GM21528 (cell line): Measurements from ENCODE around the gene SEC14L6.
"Not testable (repeated sequence)": the region's sequence is repeated elsewhere in the genome, so short reads cannot be mapped to it uniquely, and the experiment has no call there.

Source experiments
- ATAC-seq: cut with Tn5 transposase; IDR thresholded peaks from one replicate; pipeline ENCODE4 v1.9.1; 2021; ENCODE audit warnings: mild to moderate bottlenecking, moderate library complexity; ENCODE audit not compliant: unreplicated experiment, low FRiP score

Gene SEC14L6

DNA sequence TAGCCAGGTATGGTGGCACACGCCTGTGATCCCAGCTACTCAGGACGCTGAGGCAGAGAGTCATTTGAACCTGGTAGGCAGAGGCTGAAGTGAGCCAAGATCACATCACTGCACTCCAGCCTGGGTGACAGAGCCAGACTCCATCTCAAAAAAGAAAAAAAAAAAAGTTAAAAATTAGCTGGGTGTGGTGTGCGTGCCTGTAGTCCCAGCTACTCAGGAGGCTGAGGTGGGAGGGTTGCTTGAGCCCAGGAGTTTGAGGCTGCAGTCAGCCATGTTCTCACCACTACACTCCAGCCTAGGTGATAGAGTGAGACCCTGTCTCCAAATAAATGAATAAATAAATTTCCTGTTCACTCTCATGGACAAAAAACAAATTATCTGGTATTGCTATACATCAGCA, 5.0 kb downstream of the SEC14L6 start:
- not testable (repeated sequence) for ATAC-seq

DNA sequence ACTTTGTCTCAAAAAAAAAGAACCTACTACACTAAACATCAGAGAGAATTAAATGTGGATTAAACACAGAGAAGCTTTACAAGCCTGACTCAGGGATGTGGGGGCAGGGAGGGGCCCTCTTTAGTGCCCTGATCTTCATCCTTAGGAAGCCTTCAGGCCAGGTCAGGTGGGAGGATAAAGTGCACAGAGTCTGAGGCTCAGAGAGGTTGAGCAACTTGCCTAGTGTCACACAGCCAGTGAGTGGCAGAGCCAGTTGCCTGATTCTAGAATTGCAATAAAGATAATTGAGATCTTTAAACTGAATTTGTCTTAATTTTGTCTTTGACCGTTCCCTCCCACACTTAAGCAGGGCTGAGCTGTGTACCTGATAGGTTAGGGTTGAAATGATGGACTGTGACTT, 7.2 kb downstream of the SEC14L6 start:
- no peak for ATAC-seq

DNA sequence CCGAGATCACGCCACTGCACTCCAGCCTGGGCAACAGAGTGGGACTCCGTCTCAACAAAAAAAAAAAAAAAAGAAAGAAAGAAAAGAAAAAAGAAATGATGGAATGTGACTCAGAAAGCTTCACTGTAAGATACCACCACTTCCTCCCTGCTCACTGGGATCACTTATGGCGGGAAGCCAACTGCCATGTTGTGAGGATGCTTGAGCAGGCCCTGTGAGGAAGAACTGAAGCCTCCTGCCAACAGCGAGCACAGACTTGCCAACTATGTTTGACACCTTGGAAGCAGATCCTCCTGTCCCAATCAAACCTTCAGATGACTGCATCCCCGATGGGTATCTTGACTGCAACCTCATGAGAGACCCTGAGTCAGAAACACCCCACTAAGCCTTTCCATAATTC, 8.3 kb downstream of the SEC14L6 start:
- ATAC-seq = no peak

DNA sequence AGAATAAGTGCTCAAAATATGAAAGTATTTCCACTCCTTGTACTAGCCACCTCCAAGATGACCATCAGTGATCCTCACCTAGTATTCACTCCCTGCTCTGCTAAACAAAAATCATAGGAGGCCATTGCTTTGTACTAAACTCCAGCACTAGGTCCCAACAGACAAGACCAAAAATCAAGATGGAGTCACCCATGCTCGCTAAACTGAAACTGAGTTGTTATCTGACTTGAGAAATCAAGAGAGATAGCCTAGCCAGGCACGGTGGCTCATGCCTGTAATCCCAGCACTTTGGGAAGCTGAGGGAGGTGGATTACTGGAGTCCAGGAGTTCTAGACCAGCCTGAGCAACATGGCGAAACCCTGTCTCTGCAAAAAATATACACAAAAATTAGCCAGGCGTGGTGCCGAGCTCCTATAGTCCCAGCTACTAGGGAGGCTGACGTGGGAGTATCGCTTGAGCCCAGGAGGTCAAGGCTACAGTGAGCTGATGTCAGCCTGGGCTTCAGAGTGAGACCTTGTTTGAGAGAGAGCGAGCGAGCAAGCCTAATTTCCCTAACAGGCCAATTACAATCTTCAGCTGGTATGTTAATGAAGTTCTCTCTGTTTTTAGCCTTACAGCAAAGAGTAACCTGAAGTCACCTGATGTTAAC, 9.3 kb downstream of the SEC14L6 start:
- ATAC-seq = no peak

DNA sequence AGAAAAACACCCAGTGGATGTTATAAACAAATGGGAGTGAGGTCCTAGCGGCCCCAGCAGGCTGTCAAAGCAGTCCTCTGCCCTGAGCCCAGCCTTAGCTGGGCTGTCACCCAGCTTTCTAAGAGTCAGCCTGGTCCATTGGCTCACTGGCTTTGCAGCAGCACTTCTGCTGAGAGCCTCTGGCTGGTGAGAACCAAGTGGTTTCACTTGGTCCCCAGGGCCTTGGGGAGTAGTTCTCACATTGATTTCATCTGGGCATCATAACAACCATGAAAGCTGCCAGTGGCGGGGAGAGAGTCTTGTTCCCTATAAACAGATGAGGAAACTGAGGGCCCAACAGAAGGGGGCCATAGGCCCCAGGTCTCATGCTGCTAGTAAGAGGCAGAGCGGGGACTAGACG, 11.4 kb downstream of the SEC14L6 start:
- ATAC-seq = no peak

DNA sequence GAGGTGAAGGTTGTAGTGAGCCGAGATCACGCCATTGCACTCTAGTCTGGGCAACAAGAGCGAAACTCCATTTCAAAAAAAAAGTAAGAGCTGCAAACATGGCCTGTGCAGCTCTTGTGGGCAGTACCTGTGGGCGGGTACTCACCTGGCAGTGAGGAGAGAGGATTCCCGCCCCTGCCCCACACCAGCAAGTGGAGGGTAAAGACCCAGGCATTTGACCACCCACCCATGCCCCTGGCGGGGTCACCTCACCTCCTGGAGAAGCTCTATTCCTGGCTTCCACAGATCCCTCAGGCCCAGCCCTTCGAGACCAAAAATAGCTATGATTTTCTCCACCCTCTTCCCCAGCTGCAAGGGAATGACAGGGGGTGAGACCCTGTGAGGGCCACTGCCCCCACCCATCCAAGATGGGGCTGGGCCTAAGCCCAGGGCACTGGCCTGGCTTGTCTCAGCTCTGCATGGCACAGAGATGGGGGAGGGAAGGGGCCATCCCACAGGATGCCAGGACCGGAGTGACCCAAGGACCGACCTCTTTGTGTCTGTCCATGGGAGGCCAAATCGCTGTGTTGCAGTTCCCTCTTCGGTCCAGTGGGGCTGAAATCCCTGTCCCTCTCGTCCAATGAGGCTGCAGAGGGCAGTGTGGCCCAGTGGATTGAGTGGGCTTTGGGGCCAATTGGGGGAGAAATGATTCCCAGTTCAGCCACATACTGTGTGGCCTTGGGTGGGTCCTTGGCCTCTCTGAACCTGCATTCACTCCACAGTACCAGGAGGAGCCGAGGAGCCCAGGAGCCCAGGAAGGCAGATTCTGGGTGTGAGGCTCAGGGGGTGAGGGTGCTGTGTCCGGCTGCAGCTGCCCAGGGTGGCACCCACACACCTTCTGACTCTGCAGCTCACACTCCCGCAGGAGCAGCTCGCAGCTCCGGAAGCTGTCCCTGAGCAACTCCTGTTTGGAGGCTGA, 14.6 kb downstream of the SEC14L6 start:
- no peak for ATAC-seq

DNA sequence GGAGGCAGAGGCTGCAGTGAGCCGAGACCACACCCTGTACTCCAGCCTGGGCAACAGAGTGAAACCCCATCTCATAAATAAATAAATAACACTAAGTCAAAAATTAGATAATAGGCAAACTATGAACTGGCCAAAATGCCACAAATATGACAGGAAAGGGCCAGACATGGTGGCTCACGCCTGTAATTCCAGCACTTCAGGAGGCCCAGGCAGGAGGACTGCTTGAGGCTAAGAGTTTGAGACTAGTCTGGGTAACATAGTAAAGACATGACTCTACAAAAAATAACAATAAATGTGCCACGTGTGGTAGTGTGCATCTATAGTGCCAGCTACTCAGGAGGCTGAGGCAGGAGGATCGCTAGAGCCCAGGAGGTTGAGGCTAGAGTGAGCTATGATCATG, 19.9 kb downstream of the SEC14L6 start:
- no peak for ATAC-seq

DNA sequence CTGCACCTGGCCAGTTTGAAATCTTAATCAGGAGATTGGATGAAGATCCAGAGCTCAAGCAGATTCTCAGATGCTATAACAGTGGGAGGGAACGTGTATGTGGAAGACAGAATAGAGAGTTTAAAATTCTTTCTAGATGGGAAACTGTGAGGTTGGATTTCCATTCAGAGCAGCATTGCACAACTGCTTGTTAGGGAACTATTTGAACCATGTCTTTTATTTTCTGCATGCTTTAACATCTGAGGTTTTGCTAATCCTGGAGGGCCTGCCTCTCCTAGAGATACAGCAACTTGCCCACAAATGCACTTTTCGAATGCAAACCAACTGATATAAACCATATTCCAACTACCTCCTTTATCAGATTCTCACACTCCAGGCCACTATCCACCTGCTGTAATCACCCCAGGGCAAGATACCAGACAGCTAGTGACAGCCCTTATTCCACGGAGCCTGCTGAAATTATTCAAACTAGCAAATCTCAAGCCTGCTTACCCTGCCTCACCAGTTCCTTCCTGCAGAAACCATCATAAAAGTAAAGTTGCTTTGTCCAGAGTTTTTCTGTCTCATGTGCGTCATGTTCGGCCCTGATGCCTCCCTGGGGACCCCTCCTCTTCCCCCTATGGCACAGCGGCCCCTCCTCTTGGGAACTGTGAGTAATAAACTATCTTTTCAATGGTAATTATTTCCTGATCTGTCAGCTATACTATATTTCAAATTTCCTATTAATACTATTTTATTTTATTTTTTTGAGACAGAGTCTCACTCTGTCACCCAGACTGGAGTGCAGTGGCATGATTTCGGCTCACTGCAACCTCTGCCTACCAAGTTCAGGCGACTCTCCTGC, 22.7 kb downstream of the SEC14L6 start:
- no peak for ATAC-seq

DNA sequence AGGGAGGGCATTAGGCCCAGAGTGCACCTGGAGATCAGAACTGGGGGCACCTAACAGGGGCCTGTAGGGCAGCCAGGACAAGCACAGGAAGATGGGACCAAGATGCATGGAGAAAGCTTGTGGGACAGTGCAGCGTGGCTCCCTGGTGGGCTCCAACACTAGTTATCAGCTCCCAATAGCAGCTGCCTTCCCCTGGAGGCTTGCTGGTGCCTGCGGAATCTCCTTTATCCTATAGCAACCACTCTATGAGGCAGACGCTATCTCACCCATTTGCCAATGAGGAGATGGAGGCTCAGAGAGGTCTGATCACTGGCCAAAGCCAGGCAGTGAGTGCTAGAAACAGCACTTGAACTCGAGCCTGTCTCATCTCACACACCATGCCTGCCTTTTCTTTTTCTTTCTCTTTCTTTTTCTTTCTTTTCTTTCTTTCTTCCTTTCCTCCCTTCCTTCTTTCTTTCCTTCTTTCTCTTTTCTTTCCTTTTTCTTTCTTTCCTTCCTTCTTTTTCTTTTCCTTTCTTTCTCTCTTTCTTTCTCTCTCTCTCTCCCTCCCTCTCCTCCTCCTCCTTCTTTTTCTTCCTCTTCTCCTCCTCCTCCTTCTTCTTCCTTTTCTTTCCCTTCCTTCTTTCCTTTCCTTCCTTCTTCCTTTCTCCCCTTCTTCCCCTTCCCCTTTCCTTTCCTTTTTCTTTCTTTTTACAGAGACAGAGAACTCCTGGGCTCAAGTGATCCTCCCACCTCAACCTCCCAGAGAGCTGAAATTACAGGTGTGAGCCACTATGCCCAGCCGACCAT, 25.0 kb downstream of the SEC14L6 start:
- ATAC-seq = no peak

DNA sequence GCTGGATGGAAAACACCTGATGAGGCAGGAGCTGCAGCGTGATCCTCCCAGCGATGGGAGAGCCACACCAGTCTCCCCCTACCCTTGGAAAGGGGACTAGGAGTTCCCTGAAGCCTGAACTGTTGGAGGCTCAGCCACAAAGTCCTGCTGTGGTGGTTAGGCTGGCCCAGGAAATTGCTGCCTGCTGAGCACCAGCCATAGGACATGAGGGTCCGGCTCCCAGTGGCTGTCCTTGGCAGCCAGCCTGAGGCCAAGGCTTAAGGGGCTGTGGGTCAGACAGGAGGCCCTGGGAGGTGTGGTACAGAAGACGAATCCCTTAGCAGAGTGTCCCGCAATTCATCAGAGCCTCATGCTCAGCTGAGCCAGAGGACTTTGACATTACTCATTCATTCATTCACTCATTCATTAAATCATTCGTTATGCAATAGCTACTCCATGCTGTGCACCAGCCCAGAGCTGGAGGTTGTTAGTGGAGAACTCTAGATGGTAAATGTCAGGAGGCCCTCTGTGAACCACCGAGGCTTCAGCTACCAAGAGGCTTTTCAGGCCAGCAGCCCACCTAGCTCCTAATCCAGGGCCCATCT, 26.6 kb downstream of the SEC14L6 start:
- ATAC-seq = no peak

DNA sequence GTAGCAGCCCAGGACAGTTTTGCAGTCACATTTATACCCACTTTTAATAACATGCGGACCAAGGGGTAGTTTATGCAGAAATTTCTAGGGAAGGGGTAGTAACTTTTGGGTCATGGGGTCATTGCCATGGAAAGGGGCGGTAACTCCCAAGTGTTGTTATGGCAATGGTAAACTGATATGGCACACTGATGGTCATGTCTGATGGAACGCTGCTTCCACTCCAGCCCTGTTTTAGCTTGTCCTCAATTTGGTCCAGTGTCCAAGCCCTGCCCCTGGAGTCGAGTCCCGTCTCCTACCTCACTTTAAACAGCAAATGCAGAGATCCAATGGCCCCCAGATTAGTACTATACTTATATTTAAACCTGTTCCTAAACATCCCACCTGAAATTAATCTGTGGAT, 29.8 kb downstream of the SEC14L6 start:
- no peak for ATAC-seq

DNA sequence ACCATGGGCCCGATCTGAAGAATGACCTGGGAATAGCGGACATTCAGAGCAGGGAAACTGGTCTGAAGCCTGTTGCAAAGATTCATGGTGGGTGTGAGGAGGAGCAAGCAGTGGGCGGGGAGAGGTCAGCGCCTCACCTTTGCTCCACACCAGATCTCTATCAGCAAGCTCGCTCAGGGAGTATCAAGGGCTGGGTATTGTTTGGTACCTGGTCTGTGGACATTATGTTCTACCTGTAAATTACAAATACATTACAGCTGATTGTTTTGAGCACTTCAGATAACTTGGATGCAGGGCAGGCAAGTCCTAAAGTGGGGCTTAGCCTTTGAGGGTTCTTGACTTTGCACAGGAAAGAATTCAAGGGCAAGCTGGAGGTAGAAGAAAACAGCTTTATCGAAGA, 30.3 kb downstream of the SEC14L6 start:
- no peak for ATAC-seq

DNA sequence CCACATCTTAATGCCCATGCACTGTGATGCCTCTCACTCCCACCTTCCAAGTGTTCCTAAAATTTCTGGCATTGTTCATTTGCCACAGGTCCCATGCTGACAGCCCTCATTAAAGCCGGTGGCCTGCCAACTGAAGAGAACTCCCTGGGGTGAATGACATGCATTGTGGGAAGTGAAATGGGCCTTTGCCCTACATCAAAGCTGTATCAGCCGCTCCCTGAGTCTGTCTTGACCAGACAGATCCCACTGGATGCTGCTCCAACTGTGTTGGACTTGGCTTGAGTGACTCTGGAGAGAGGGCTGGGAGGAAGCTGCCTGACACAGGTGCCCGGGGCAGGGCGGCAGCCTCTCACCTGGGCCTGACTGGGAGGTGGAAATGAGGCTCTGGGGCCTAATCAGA, 32.3 kb downstream of the SEC14L6 start:
- no peak for ATAC-seq

DNA sequence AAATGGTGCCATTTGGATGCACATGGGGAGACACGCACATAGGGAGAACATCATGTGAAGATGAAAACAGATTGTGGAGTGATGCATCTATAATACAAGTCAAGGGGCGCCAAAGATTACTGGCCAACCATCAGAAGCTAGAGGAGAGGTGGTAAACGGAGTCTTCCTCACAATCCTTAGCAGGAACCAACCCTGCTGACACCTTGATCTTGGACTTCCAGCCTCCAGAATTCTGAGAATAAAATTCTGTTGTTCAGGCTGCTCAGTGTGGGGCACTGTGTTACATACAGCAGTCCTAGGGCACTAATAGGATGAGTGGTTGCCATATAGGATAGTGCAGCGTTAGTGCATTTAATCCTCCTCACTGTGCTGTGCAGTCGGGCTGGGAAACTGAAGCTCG, 33.1 kb downstream of the SEC14L6 start:
- no peak for ATAC-seq

DNA sequence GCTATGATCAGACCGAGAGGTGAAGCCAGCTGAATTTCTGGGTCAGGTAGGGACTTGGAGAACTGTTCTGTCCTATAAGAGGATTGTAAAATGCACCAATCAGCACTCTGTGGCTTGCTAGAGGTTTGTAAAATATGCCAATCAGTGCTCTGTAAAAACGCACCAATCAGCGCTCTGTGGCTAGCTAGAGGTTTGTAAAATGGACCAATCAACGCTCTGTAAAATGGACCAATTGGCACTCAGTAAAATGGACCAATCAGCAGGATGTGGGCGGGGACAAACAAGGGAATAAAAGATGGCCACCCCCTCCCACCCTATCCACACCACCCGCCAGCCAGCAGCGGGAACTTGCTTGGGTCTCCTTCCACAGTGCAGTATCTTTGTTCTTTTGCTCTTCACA, 34.6 kb downstream of the SEC14L6 start:
- ATAC-seq = no peak

DNA sequence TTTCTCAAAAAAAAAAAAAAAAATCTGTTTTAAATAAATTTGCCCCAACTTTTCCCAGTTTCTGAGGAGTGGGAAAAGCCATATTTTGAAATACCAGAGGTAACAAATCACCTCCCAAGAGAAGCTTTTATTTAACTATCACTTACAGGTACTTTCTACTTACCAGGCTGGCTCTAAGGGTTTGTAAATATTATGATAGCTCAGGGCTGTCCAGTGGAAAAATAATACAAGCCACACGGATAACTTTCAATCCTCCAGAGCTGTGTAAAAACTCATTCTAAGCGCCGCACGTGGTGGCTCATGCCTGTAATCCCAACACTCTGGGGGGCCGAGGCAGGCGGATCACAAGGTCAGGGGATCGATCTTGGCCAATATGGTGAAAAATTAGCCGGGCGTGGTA, 35.4 kb downstream of the SEC14L6 start:
- no peak for ATAC-seq

DNA sequence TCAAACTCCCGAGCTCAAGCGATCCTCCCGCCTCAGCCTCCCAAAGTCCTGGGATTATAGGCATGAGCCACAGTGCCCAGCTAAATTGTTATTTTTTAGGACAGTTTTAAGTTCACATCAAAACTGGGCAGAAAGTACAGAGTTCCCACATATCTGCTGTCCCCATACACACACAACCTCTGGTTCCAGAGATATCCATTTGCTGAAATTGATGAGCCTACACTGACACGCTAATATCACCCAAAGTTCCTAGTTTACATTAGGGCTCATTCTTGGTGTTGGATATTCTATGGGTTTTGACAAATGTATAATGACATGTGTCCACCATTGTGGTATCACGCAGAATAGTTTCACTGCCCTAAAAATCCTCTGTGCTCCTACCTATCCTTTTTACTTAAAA, 38.3 kb downstream of the SEC14L6 start:
- no peak for ATAC-seq

DNA sequence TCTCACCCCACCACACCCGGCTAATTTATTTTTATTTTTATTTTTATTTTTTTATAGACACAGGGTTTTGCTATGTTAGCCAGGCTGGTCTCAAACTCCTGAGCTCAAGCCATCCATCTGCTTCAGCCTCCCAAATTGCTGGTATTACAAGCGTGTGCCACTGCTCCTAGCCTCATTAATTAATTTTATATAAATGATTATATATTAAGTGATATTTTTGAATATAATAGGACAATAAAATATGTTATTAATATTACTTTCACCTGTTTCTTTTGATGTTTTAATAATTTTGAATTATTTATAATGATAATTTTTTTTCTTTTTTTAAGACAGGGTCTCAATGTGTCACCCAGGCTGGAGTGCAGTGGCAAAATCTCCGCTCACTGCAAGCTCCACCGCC, 38.9 kb downstream of the SEC14L6 start:
- no peak for ATAC-seq

DNA sequence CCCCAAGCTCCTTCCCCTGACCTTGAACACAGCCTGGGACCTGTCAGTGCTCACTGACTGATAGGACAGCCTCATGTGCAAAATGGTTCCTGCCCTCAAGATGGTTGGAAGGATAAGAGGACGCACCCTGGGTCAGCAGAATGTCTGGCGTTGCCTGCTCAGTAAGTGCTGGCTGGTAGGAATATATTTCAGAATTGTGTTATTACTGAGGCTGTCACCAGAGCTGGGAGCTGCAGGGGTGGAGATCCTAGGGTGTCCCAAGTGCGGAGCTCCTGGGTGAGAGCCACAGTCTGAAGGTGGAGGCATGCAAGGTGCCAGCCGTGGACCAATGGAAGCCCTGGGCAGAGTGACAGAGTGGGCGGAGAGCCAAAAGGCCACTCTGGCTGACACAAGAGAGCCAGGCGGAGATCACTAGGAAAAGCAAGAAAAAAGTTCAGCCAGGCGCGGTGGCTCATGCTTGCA, 40.0 kb downstream of the SEC14L6 start:
- ATAC-seq = no peak

DNA sequence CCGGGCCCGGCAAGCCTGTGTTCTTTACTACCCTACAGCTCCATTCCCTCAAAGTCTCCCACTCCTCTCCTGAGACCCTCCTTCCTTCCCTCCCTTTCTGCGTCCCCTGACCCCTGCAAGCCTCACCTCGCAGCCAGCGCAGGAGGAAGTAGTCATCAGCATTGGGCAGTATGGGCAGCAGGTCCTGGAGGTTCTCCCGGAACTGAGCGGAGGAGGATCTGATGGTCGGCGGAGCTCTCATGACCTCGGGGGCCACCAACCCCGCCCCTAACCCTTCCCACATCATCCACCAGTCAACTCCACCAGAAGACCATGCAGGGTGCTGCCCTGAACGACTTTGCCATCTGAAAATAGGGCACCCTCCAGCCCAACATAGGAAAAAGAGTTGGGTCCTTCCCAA, 43.0 kb downstream of the SEC14L6 start:
- no peak for ATAC-seq
